Stimulated activated CD8-positive, alpha-beta memory T cell treated with anti-CD3 and anti-CD28 coated beads, Interleukin-15, amount 100 ng/mL, for 4 hours (primary cell): ENCODE results near the gene PAQR5.
"Not testable (repeated sequence)": the region's sequence is repeated elsewhere in the genome, so short reads cannot be mapped to it uniquely, and the experiment has no call there.

Source experiments
- DNase-seq, 2 donors: peaks; one replicate each; pipeline ENCODE4 v3.0.0-alpha.2; 2020; ENCODE audit warnings: low read depth in 2 of 2

The PAQR5 gene

GRCh38 chr15:69424001-69424400 lies 125.3 kb downstream of the PAQR5 start:
- no peak for DNase-seq

GRCh38 chr15:69424748-69425413 lies 126.2 kb downstream of the PAQR5 start:
- DNase-seq, result no peak

- DNase-seq, result no peak
Observed at GRCh38 chr15:69433831-69434230, 135.1 kb downstream of the PAQR5 start.

GRCh38 chr15:69434238-69434637 lies 135.5 kb downstream of the PAQR5 start:
- DNase-seq, result no peak

- no peak for DNase-seq
Observed at GRCh38 chr15:69434679-69435078, 136.0 kb downstream of the PAQR5 start.

- no peak for DNase-seq
Observed at GRCh38 chr15:69435985-69436384, 137.3 kb downstream of the PAQR5 start.

- no peak for DNase-seq
Observed at GRCh38 chr15:69436951-69437350, 138.2 kb downstream of the PAQR5 start.

GRCh38 chr15:69439623-69440022 lies 140.9 kb downstream of the PAQR5 start:
- DNase-seq, result no peak

- DNase-seq, result no peak
Observed at GRCh38 chr15:69443032-69443611, 144.4 kb downstream of the PAQR5 start.

- no peak for DNase-seq
Observed at GRCh38 chr15:69444686-69445085, 146.0 kb downstream of the PAQR5 start.

- DNase-seq, result no peak
Observed at GRCh38 chr15:69446953-69447352, 148.2 kb downstream of the PAQR5 start.

- DNase-seq, result not testable (repeated sequence)
Observed at GRCh38 chr15:69450221-69450620, 151.5 kb downstream of the PAQR5 start.

GRCh38 chr15:69450968-69451695 lies 152.4 kb downstream of the PAQR5 start:
- DNase-seq, result no peak

- no peak for DNase-seq
Observed at GRCh38 chr15:69451951-69452691, 153.4 kb downstream of the PAQR5 start.

- peak; percentile 90 to 92 for DNase-seq
Observed at GRCh38 chr15:69452692-69453521, 154.2 kb downstream of the PAQR5 start, which contains the start of gene RPLP1. Gene RPLP1, plus strand, starts transcription at chr15:69452818. Its CDS starts 131 bp downstream, at chr15:69452949.

- no peak for DNase-seq
Observed at GRCh38 chr15:69454953-69455352, 156.2 kb downstream of the PAQR5 start.

GRCh38 chr15:69456208-69457166 lies 157.8 kb downstream of the PAQR5 start:
- no peak for DNase-seq
